Peyer's patch (tissue), 4 donors: ENCODE data around the gene RNF123. TPM values are rescaled to one million over a fixed set of nuclear protein-coding genes. Genes with fewer than 3 reads are reported as not detected.

Source experiments
- DNase-seq, 3 donors: peaks; one replicate each; pipeline ENCODE4 v3.0.0-alpha.2; 2017 to 2019
- H3K27ac ChIP-seq, 4 donors: fragments of 200-600 bp; sonication (generic); one replicate each; pipeline ENCODE4 v1.5.1; 2016 to 2019
- H3K27me3 ChIP-seq, 2 donors: fragments of 200-600 bp; sonication (generic); one replicate each; pipeline ENCODE4 v1.5.1; 2019
- H3K36me3 ChIP-seq, 3 donors: fragments of 200-600 bp; sonication (generic); one replicate each; pipeline ENCODE4 v1.5.1; 2016 to 2019
- H3K4me1 ChIP-seq, 4 donors: fragments of 200-600 bp; sonication (generic); one replicate each; pipeline ENCODE4 v1.5.1; 2016 to 2019
- H3K4me3 ChIP-seq, 4 donors: fragments of 200-600 bp; sonication (generic); 1 replicate in 3 of 4; 2 replicates in 1 of 4; pipeline ENCODE4 v1.5.1; 2016 to 2019; ENCODE audit warnings: mild to moderate bottlenecking in 1 of 4
- H3K9me3 ChIP-seq, 4 donors: fragments of 200-600 bp; sonication (generic); one replicate each; pipeline ENCODE4 v1.5.1; 2016 to 2019; ENCODE audit warnings: mild to moderate bottlenecking in 1 of 4
- CTCF ChIP-seq, 6 experiments: fragments of 450-650 bp in 4 of 6; fragments of 200-600 bp in 2 of 6; sonication (generic) in 1 of 6; IDR thresholded peaks; one replicate each; pipeline ENCODE4 v1.5.1; 2017 to 2019; ENCODE audit warnings: antibody characterized with exemption in 6 of 6, mild to moderate bottlenecking in 3 of 6, moderate library complexity in 1 of 6
- POLR2A ChIP-seq, 2 donors: fragments of 450-650 bp; IDR thresholded peaks; one replicate each; pipeline ENCODE4 v1.5.1; 2017; ENCODE audit warnings: antibody characterized with exemption in 2 of 2, mild to moderate bottlenecking in 2 of 2, moderate library complexity in 2 of 2
- total RNA-seq, 4 donors: library from RNA; depleted of rRNA; stranded (reverse); fragments of >200 nt; gene quantifications; one replicate each; pipeline ENCODE4 v1.1.0, GENCODE V29; 2016

The RNF123 gene
- total RNA-seq, 4 donors from 2014 or later: 74.3 to 101 (median 84.3) TPM

DNA sequence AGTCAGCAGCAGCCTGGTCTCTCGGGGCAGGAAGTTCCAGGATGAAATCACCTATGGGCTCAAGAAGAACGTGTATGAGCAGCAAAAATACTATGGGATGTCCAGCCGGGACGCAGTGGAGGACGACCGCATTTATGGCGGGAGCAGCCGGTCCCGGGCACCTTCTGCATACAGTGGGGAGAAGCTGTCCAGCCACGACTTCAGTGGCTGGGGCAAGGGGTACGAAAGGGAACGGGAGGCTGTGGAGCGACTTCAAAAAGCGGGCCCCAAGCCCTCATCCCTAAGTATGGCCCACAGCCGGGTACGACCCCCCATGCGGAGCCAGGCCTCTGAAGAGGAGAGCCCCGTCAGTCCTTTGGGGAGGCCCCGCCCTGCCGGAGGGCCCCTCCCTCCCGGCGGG lies 27.3 kb upstream of the RNF123 start:
- no peak for DNase-seq
- H3K4me1 ChIP-seq: no peaks in the 10 kb centered on the region
- H3K9me3 ChIP-seq: no peaks in the 10 kb centered on the region
- no peaks in the 10 kb centered on the region for H3K27me3 ChIP-seq
- TF ChIP-seq POLR2A (IDR thresholded peaks at IDR 0.05) (no peak), CTCF (IDR thresholded peaks at IDR 0.05) (no peak)
- H3K27ac ChIP-seq: no peak overlapping the region
- no peak overlapping the region for H3K4me3 ChIP-seq
- no peaks in the 10 kb centered on the region for H3K36me3 ChIP-seq

GRCh38 chr3:49662720-49663413 lies 26.5 kb upstream of the RNF123 start:
- TF ChIP-seq POLR2A (IDR thresholded peaks at IDR 0.05) (no peak), CTCF (IDR thresholded peaks at IDR 0.05) (no peak)
- no peak overlapping the region for H3K4me3 ChIP-seq
- H3K36me3 ChIP-seq: no peaks in the 10 kb centered on the region
- no peaks in the 10 kb centered on the region for H3K9me3 ChIP-seq
- no peaks in the 10 kb centered on the region for H3K4me1 ChIP-seq
- H3K27me3 ChIP-seq: no peaks in the 10 kb centered on the region
- DNase-seq: no peak
- no peak overlapping the region for H3K27ac ChIP-seq

- H3K4me1 ChIP-seq: no peaks in the 10 kb centered on the region
- H3K36me3 ChIP-seq: no peaks in the 10 kb centered on the region
- no peaks in the 10 kb centered on the region for H3K27me3 ChIP-seq
- no peak for TF ChIP-seq CTCF (IDR thresholded peaks at IDR 0.05)
- no peak for TF ChIP-seq POLR2A (IDR thresholded peaks at IDR 0.05)
- no peak overlapping the region for H3K27ac ChIP-seq
- no peaks in the 10 kb centered on the region for H3K9me3 ChIP-seq
- DNase-seq: no peak
- no peak overlapping the region for H3K4me3 ChIP-seq
These were observed 25.5 kb upstream of the RNF123 start for GRCh38 chr3:49663831-49664230.

DNA sequence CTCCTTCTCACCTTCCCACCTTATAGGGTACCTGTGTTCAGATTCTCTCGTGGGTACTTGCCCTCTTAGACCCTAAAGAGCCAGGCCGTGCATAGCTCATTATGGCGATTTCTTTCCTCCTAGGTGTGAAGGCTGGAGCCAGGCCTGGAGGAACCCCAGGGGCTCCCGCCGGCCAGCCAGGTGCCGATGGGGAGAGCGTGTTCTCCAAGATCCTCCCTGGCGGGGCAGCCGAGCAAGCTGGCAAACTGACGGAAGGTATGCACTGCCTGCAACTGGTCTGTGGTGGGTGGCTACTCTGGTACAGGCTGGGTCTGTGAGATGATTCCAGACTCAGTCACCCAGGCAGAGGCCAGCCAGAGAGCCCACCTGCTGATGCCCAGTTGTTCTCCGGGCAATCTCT lies 25.1 kb upstream of the RNF123 start:
- Histone ChIP-seq H3K9me3 (no peaks in the 10 kb centered on the region), H3K36me3 (no peaks in the 10 kb centered on the region), H3K4me3 (no peak overlapping the region), H3K4me1 (no peaks in the 10 kb centered on the region), H3K27me3 (no peaks in the 10 kb centered on the region), H3K27ac (no peak overlapping the region)
- no peak for DNase-seq
- TF ChIP-seq CTCF (IDR thresholded peaks at IDR 0.05): no peak
- TF ChIP-seq POLR2A (IDR thresholded peaks at IDR 0.05): no peak

- no peaks in the 10 kb centered on the region for H3K27me3 ChIP-seq
- H3K27ac ChIP-seq: no peak overlapping the region
- no peak for DNase-seq
- no peak for TF ChIP-seq CTCF (IDR thresholded peaks at IDR 0.05)
- TF ChIP-seq POLR2A (IDR thresholded peaks at IDR 0.05): no peak
- H3K9me3 ChIP-seq: no peaks in the 10 kb centered on the region
- H3K4me1 ChIP-seq: no peaks in the 10 kb centered on the region
- no peak overlapping the region for H3K4me3 ChIP-seq
- no peaks in the 10 kb centered on the region for H3K36me3 ChIP-seq
These were observed 23.4 kb upstream of the RNF123 start for GRCh38 chr3:49665822-49666519.
